MM.1S (cell line): ENCODE measurements around the gene PDZRN3.

ENCODE experiments used
- CTCF ChIP-seq: fragments of 300-600 bp; sonication (generic); IDR thresholded peaks from 2 replicates; pipeline ENCODE4 v1.5.1; 2016; ENCODE audit warnings: antibody characterized with exemption, low read length, mixed read lengths
- EZH2 ChIP-seq: fragments of 300-600 bp; sonication (generic); optimal IDR thresholded peaks from 2 replicates; pipeline ENCODE3; 2017; ENCODE audit warnings: low read depth, mild to moderate bottlenecking, antibody characterized with exemption, low read length, mixed read lengths

GRCh38 chr3:73433687-73434086 lies 191.1 kb downstream of the PDZRN3 start:
- TF ChIP-seq CTCF (no peak), EZH2 (no peak)
